ENCODE measurements around the gene ABCB6.

ABCB6 gene

GRCh38 chr2:219178377-219179175 is 40.2 kb downstream of the ABCB6 start:
- Histone ChIP-seq H3K27me3 (ENCODE audit: control insufficient read depth, insufficient read depth, low read length) (no peaks in the 10 kb centered on the region), H2AFZ (peak overlapping the region; percentile 61), H3K4me2 (ENCODE audit: low read length) (peak overlapping the region; percentile 81), H3K9me3 (ENCODE audit: control insufficient read depth, low read length) (no peaks in the 10 kb centered on the region), H3K27ac (peak overlapping the region; percentile 99), H3K36me3 (ENCODE audit: control insufficient read depth, insufficient read depth, low read length) (no peaks in the 10 kb centered on the region), H3K9ac (no peak overlapping the region), H3K4me1 (peaks cover 12% of the 10 kb centered on the region), H3K79me2 (peaks cover 8% of the 10 kb centered on the region), H3K4me3 (ENCODE audit: low read depth, low read length) (peak overlapping the region; percentile 63)
- TF ChIP-seq, protein P1, sequence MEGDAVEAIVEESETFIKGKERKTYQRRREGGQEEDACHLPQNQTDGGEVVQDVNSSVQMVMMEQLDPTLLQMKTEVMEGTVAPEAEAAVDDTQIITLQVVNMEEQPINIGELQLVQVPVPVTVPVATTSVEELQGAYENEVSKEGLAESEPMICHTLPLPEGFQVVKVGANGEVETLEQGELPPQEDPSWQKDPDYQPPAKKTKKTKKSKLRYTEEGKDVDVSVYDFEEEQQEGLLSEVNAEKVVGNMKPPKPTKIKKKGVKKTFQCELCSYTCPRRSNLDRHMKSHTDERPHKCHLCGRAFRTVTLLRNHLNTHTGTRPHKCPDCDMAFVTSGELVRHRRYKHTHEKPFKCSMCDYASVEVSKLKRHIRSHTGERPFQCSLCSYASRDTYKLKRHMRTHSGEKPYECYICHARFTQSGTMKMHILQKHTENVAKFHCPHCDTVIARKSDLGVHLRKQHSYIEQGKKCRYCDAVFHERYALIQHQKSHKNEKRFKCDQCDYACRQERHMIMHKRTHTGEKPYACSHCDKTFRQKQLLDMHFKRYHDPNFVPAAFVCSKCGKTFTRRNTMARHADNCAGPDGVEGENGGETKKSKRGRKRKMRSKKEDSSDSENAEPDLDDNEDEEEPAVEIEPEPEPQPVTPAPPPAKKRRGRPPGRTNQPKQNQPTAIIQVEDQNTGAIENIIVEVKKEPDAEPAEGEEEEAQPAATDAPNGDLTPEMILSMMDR (IDR thresholded peaks at IDR 0.05): no peak

GRCh38 chr2:219177552-219178376 is 41.0 kb downstream of the ABCB6 start, which contains the start of gene RETREG2:
Gene RETREG2, plus strand, starts transcription at chr2:219178275. Its CDS starts 78 bp downstream, at chr2:219178353.
- H3K9me3 ChIP-seq (ENCODE audit: control insufficient read depth, low read length): no peaks in the 10 kb centered on the region
- H3K27me3 ChIP-seq (ENCODE audit: control insufficient read depth, insufficient read depth, low read length): no peaks in the 10 kb centered on the region
- peak within 1 kb of the TSS; percentile 90 for H3K9ac ChIP-seq
- H3K27ac ChIP-seq: peak within 1 kb of the TSS; percentile 99
- peaks cover 8% of the 10 kb centered on the region for H3K79me2 ChIP-seq
- H3K4me1 ChIP-seq: peaks cover 12% of the 10 kb centered on the region
- H3K4me3 ChIP-seq (ENCODE audit: low read depth, low read length): peak within 1 kb of the TSS; percentile 95
- no peaks in the 10 kb centered on the region for H3K36me3 ChIP-seq (ENCODE audit: control insufficient read depth, insufficient read depth, low read length)
- TF ChIP-seq, protein P1 (IDR thresholded peaks at IDR 0.05): no peak
- peak within 1 kb of the TSS; percentile 99 for H3K4me2 ChIP-seq (ENCODE audit: low read length)
- H2AFZ ChIP-seq: peak within 1 kb of the TSS; percentile 93

DNA sequence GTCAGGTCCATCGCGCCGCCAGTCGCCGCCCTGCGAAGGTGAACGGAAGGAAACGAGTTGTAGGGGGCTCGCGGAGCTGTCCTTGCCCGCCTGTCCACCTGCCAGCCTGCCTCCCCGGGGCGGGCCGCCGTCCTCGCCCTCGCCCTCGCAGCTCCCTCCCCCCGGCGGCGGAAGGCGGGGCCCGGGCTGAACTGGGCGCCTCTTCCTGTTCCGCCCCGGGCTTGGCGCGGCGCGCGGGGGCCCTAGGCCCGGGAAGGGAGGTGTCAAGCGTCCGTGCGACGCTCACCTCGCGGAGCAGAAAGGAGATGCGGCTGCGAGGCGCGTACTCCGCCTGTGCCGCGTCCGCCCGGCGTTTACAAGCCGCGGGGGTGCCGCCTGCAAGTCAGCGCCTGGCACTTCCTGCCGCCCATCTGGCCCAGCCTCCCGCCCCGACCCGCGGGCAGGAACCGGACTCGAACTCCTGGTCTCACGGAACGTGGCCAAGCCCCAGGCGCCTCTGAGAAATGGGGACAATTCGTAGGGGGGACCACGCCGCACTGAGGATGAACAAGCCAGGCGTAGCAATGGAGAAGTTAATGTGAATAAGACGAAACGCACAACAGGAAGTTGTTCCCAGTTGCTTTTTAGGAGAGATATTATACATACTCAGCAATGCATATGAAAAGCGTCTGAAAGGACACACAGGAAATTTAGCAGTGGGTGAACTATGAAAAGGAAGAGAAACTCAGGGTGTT is 41.8 kb downstream of the ABCB6 start, which contains the start of gene CNPPD1:
CNPPD1 (minus strand) TSS at position 108 of the 734 bp plus-strand sequence; CDS start at position 11, 97 bp downstream.
- Histone ChIP-seq H3K36me3 (ENCODE audit: control insufficient read depth, insufficient read depth, low read length) (no peaks in the 10 kb centered on the region), H3K9ac (peak within 1 kb of the TSS; percentile 90), H3K79me2 (peaks cover 8% of the 10 kb centered on the region), H3K27me3 (ENCODE audit: control insufficient read depth, insufficient read depth, low read length) (no peaks in the 10 kb centered on the region), H3K4me1 (peaks cover 12% of the 10 kb centered on the region), H3K4me3 (ENCODE audit: low read depth, low read length) (peak within 1 kb of the TSS; percentile 95), H3K4me2 (ENCODE audit: low read length) (peak within 1 kb of the TSS; percentile 99), H3K27ac (peak within 1 kb of the TSS; percentile 99), H3K9me3 (ENCODE audit: control insufficient read depth, low read length) (no peaks in the 10 kb centered on the region), H2AFZ (peak within 1 kb of the TSS; percentile 93)
- TF ChIP-seq, protein P1 (IDR thresholded peaks at IDR 0.05): no peak

- peak overlapping the region; percentile 95 for H3K4me3 ChIP-seq (ENCODE audit: low read depth, low read length)
- H3K36me3 ChIP-seq (ENCODE audit: control insufficient read depth, insufficient read depth, low read length): no peaks in the 10 kb centered on the region
- H3K4me2 ChIP-seq (ENCODE audit: low read length): peak overlapping the region; percentile 99
- peak overlapping the region; percentile 90 for H3K9ac ChIP-seq
- no peaks in the 10 kb centered on the region for H3K27me3 ChIP-seq (ENCODE audit: control insufficient read depth, insufficient read depth, low read length)
- peak overlapping the region; percentile 99 for H3K27ac ChIP-seq
- peak overlapping the region; percentile 93 for H2AFZ ChIP-seq
- TF ChIP-seq, protein P1 (IDR thresholded peaks at IDR 0.05): peak; percentile 4
- H3K9me3 ChIP-seq (ENCODE audit: control insufficient read depth, low read length): no peaks in the 10 kb centered on the region
- H3K79me2 ChIP-seq: peaks cover 8% of the 10 kb centered on the region
- H3K4me1 ChIP-seq: peaks cover 12% of the 10 kb centered on the region
Observed at GRCh38 chr2:219175928-219176817, 42.6 kb downstream of the ABCB6 start.
